IMR-90 (cell line): Measurements from ENCODE around the gene STAT3. TPM values are rescaled to one million over a fixed set of nuclear protein-coding genes. Genes with fewer than 3 reads are reported as not detected.

Source experiments
- ATAC-seq: fragments of 200-7000 bp; cut with Tn5 transposase; 2 replicates; pipeline ENCODE4 v1.9.1; 2020; ENCODE audit warnings: low read depth, mild to moderate bottlenecking, moderate library complexity
- BruUV-seq: library from RNA; stranded (reverse); fragments of 400-500 nt; replicated peaks from 2 replicates; lab custom pipeline; 2021; lab: Mats Ljungman, UMichigan
- CTCF ChIA-PET: fragments of 300-600 bp; formaldehyde crosslinking; extraction: SDS; loops from one replicate; lab custom pipeline; 2021; ENCODE audit warnings: antibody characterized with exemption; lab: Yijun Ruan, JAX
- POLR2A ChIA-PET: fragments of 300-600 bp; sonication (Branson Sonifier 250); formaldehyde crosslinking; loops from one replicate; lab custom pipeline; 2022; ENCODE audit warnings: antibody characterized with exemption; ENCODE audit not compliant: unreplicated experiment; lab: Charles Lee
- DNase-seq: peaks from one replicate; pipeline ENCODE4 v3.0.0; 2013
- H2AFZ ChIP-seq: replicated peaks from 2 replicates; pipeline ENCODE3; 2013; ENCODE audit warnings: low read length, mild to moderate bottlenecking; ENCODE audit not compliant: poor library complexity
- H2AK5ac ChIP-seq: 2 replicates; pipeline ENCODE4 v1.6.1; 2013; ENCODE audit warnings: low read depth, low read length, inconsistent platforms
- H2AK9ac ChIP-seq: replicated peaks from 2 replicates; pipeline ENCODE3; 2013; ENCODE audit warnings: mild to moderate bottlenecking, low read depth, low read length, moderate library complexity; ENCODE audit not compliant: poor library complexity
- H2BK120ac ChIP-seq: 2 replicates; pipeline ENCODE4 v1.6.1; 2013; ENCODE audit warnings: low read depth, low read length, inconsistent platforms
- H2BK15ac ChIP-seq: 3 replicates; pipeline ENCODE4 v1.6.1; 2013; ENCODE audit warnings: low read depth, low read length, inconsistent platforms
- H2BK20ac ChIP-seq: 2 replicates; pipeline ENCODE4 v1.6.1; 2013; ENCODE audit warnings: low read depth, mild to moderate bottlenecking, inconsistent platforms, low read length, moderate library complexity
- H2BK5ac ChIP-seq: 2 replicates; pipeline ENCODE4 v1.6.1; 2013; ENCODE audit warnings: mild to moderate bottlenecking, low read depth, low read length, inconsistent platforms; ENCODE audit not compliant: poor library complexity, severe bottlenecking
- H3K14ac ChIP-seq: replicated peaks from 2 replicates; pipeline ENCODE4 v1.6.1; 2013; ENCODE audit warnings: low read depth, low read length, inconsistent platforms
- H3K18ac ChIP-seq: 2 replicates; pipeline ENCODE4 v1.6.1; 2013; ENCODE audit warnings: low read depth, low read length, control low read depth
- H3K23ac ChIP-seq: 2 replicates; pipeline ENCODE4 v1.6.1; 2013; ENCODE audit warnings: low read depth, low read length, inconsistent platforms
- H3K27ac ChIP-seq: 2 replicates; pipeline ENCODE4 v1.5.1; 2013; ENCODE audit warnings: mild to moderate bottlenecking, control low read depth, low read length; ENCODE audit not compliant: insufficient read depth
- H3K27me3 ChIP-seq: 2 replicates; pipeline ENCODE4 v1.6.1; 2013; ENCODE audit warnings: low read length; ENCODE audit not compliant: control insufficient read depth, insufficient read depth
- H3K36me3 ChIP-seq: 2 replicates; pipeline ENCODE4 v1.6.1; 2013; ENCODE audit warnings: low read length, mixed read lengths; ENCODE audit not compliant: control insufficient read depth, insufficient read depth
- H3K4ac ChIP-seq: 2 replicates; pipeline ENCODE4 v1.6.1; 2013; ENCODE audit warnings: low read depth, low read length, inconsistent platforms
- H3K4me1 ChIP-seq: 2 replicates; pipeline ENCODE4 v1.6.1; 2013; ENCODE audit warnings: low read length, mixed read lengths; ENCODE audit not compliant: control insufficient read depth, insufficient read depth
- H3K4me2 ChIP-seq: 2 replicates; pipeline ENCODE4 v1.6.1; 2013; ENCODE audit warnings: low read depth, mild to moderate bottlenecking, control low read depth, low read length, moderate library complexity
- H3K4me3 ChIP-seq: 2 replicates; pipeline ENCODE4 v1.5.1; 2013; ENCODE audit warnings: low read depth, mild to moderate bottlenecking, control low read depth, low read length, moderate library complexity; ENCODE audit not compliant: insufficient read depth
- H3K56ac ChIP-seq: 2 replicates; pipeline ENCODE4 v1.6.1; 2013; ENCODE audit warnings: low read length, inconsistent platforms; ENCODE audit not compliant: insufficient read depth; ENCODE audit errors: extremely low read depth
- H3K79me1 ChIP-seq, 2 experiments: 2 replicates each; pipeline ENCODE4 v1.6.1; 2013; ENCODE audit warnings: low read length in 2 of 2, inconsistent platforms in 1 of 2, low read depth in 1 of 2
- H3K9ac ChIP-seq: 2 replicates; pipeline ENCODE4 v1.6.1; 2013; ENCODE audit warnings: low read depth, low read length, control low read depth
- H3K9me1 ChIP-seq: 2 replicates; pipeline ENCODE4 v1.6.1; 2013; ENCODE audit warnings: low read length, inconsistent platforms; ENCODE audit not compliant: insufficient read depth
- H3K9me3 ChIP-seq: 2 replicates; pipeline ENCODE4 v1.6.1; 2013; ENCODE audit warnings: low read length; ENCODE audit not compliant: control insufficient read depth, insufficient read depth
- H4K20me1 ChIP-seq: 2 replicates; pipeline ENCODE4 v1.6.1; 2013; ENCODE audit warnings: low read length, inconsistent platforms; ENCODE audit not compliant: insufficient read depth
- H4K5ac ChIP-seq: 2 replicates; pipeline ENCODE4 v1.6.1; 2013; ENCODE audit warnings: mild to moderate bottlenecking, low read depth, low read length, control low read depth
- H4K8ac ChIP-seq, 2 experiments: 2 replicates each; pipeline ENCODE4 v1.6.1; 2013; ENCODE audit warnings: low read depth in 2 of 2, low read length in 2 of 2, control low read depth in 1 of 2, inconsistent platforms in 1 of 2
- H4K91ac ChIP-seq: 2 replicates; pipeline ENCODE4 v1.6.1; 2013; ENCODE audit warnings: low read depth, low read length, inconsistent platforms; ENCODE audit not compliant: insufficient read depth
- CEBPB ChIP-seq: IDR thresholded peaks from 2 replicates; pipeline ENCODE4 v1.6.1; 2012; ENCODE audit warnings: low read depth, low read length, improper control_type of control experiment
- MAFK ChIP-seq: IDR thresholded peaks from 2 replicates; pipeline ENCODE4 v1.6.1; 2012; ENCODE audit warnings: low read depth, low read length, improper control_type of control experiment
- MXI1 ChIP-seq: IDR thresholded peaks from 2 replicates; pipeline ENCODE4 v1.6.1; 2012; ENCODE audit warnings: low read depth, mild to moderate bottlenecking, low read length, moderate library complexity, borderline replicate concordance
- POLR2A ChIP-seq: IDR thresholded peaks from 2 replicates; pipeline ENCODE4 v1.6.1; 2012; ENCODE audit warnings: mild to moderate bottlenecking, low read depth, low read length
- RAD21 ChIP-seq: IDR thresholded peaks from 2 replicates; pipeline ENCODE4 v1.6.1; 2012; ENCODE audit warnings: low read length, improper control_type of control experiment
- RCOR1 ChIP-seq: IDR thresholded peaks from 2 replicates; pipeline ENCODE4 v1.6.1; 2012; ENCODE audit warnings: mild to moderate bottlenecking, low read length, improper control_type of control experiment; ENCODE audit not compliant: insufficient replicate concordance
- RFX5 ChIP-seq: IDR thresholded peaks from 2 replicates; pipeline ENCODE4 v1.8.0; 2012; ENCODE audit warnings: low read depth, mild to moderate bottlenecking, low read length, moderate library complexity
- WGBS, 2 experiments: methylation state at CpG; one replicate each; pipeline versions ENCODE4 v1.1.5 to v1.1.7; 2013; ENCODE audit warnings: missing lambda C conversion rate in 2 of 2; ENCODE audit not compliant: insufficient read length in 1 of 2; ENCODE audit errors: extremely low coverage in 2 of 2; 5-methylcytosine and 5-hydroxymethylcytosine counted together
- dilution Hi-C: fragments of 300-500 bp; cut with HindIII; formaldehyde crosslinking; loops from one replicate; pipeline ENCODE4 v1.14.3; 2018; ENCODE audit warnings: low sequenced_read_pairs; ENCODE audit not compliant: unreplicated experiment
- in situ Hi-C: fragments of 300-500 bp; cut with MboI; formaldehyde crosslinking; loops from 3 replicates; pipeline ENCODE4 v1.14.3; 2019; ENCODE audit warnings: low sequenced_read_pairs, inconsistent platforms, mixed read lengths
- intact Hi-C: fragments of 100-400 bp; cut with micrococcal nuclease; formaldehyde crosslinking; loops from 2 replicates; pipeline ENCODE4 v1.10.0; 2022
- polyA plus RNA-seq, 3 experiments: library from polyadenylated mRNA; depleted of rRNA; stranded (reverse); fragments of >200 nt; gene quantifications; 2 replicates each; pipeline ENCODE4 v1.2.3, GENCODE V29; 2012; ENCODE audit warnings: low replicate concordance in 1 of 3
- total RNA-seq: library from RNA; depleted of rRNA; stranded (reverse); fragments of >200 nt; gene quantifications from 2 replicates; pipeline ENCODE4 v1.2.3, GENCODE V29; 2012
- TF ChIP-seq, protein P1 (sequence below): conservative IDR thresholded peaks from 2 replicates; pipeline ENCODE4 v1.5.1; 2012; ENCODE audit warnings: mild to moderate bottlenecking, low read depth, low read length, improper control_type of control experiment
- TF ChIP-seq, protein P2 (sequence below): fragments of 150-350 bp; IDR thresholded peaks from 2 replicates; pipeline ENCODE4 v1.6.1; 2017; ENCODE audit warnings: mild to moderate bottlenecking, antibody characterized with exemption, low read length, low read depth
- TF ChIP-seq, protein P3 (sequence below): fragments of 150-350 bp; IDR thresholded peaks from 2 replicates; pipeline ENCODE4 v1.6.1; 2016; ENCODE audit warnings: low read depth, mild to moderate bottlenecking, low read length, moderate library complexity, borderline replicate concordance

The STAT3 gene
- total and polyA plus RNA-seq, 2 of the 4 experiments (the other 2 are of a cell fraction) = 47.2 to 66.3 TPM

DNA sequence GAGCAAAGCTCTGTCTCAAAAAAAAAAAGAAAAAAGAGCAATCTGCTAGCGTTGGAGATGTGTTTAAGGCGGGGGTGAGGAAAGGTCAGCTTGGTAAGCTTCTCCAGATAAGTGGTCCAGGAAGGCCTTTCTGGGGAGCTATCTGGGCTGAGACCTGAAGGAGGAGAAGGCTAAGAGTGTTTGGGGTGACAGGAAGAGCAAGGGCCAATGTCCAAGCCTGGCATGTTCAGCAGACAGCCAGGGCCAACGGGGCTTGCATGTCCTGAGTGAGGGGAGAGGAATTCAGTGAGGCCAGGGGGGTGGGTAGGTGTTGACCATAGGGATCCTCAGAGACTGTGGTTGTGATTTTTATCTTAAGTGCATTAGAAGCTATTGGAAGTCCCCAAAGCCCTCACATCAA lies 84.5 kb downstream of the STAT3 start (continued):
- TF ChIP-seq, protein P1, sequence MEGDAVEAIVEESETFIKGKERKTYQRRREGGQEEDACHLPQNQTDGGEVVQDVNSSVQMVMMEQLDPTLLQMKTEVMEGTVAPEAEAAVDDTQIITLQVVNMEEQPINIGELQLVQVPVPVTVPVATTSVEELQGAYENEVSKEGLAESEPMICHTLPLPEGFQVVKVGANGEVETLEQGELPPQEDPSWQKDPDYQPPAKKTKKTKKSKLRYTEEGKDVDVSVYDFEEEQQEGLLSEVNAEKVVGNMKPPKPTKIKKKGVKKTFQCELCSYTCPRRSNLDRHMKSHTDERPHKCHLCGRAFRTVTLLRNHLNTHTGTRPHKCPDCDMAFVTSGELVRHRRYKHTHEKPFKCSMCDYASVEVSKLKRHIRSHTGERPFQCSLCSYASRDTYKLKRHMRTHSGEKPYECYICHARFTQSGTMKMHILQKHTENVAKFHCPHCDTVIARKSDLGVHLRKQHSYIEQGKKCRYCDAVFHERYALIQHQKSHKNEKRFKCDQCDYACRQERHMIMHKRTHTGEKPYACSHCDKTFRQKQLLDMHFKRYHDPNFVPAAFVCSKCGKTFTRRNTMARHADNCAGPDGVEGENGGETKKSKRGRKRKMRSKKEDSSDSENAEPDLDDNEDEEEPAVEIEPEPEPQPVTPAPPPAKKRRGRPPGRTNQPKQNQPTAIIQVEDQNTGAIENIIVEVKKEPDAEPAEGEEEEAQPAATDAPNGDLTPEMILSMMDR = no peak

DNA sequence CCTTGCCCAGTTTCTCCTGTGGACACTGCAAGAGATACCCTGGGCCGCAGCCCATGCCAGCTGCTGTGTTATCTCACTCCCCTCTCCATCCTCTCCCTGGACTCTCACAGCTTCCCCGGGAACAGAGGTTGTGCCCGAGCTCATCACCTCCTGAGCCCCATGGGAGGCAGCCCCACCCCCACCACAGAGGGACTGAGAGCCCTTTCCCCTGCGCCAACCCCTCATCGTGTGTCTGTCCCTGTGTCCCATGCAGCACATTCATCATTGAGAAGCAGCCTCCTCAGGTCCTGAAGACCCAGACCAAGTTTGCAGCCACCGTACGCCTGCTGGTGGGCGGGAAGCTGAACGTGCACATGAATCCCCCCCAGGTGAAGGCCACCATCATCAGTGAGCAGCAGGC lies 87.2 kb downstream of the STAT3 start:
- Histone ChIP-seq H4K20me1 (no peaks in the 10 kb centered on the region), H3K14ac (no peak overlapping the region), H4K91ac (no peak overlapping the region), H3K79me1 (no peaks in the 10 kb centered on the region), H3K56ac (no peak overlapping the region), H3K9me1 (no peaks in the 10 kb centered on the region), H2BK15ac (no peak overlapping the region), H3K23ac (no peak overlapping the region), H4K5ac (no peak overlapping the region), H3K4me3 (no peak overlapping the region), H4K8ac (no peak overlapping the region), H3K18ac (no peak overlapping the region), H2BK20ac (no peak overlapping the region), H3K27me3 (no peaks in the 10 kb centered on the region), H3K4me1 (no peaks in the 10 kb centered on the region), H3K9ac (no peak overlapping the region), H3K4me2 (no peak overlapping the region), H2BK120ac (no peak overlapping the region), H3K27ac (no peak overlapping the region), H2AFZ (no peak overlapping the region), H2AK9ac (no peak overlapping the region), H3K9me3 (no peaks in the 10 kb centered on the region), H3K36me3 (peaks cover 10% of the 10 kb centered on the region), H2AK5ac (no peak overlapping the region), H2BK5ac (no peak overlapping the region), H3K4ac (no peak overlapping the region)
- intact Hi-C loops = no loop called here
- TF ChIP-seq RFX5 (no peak), RCOR1 (no peak), RAD21 (no peak), MAFK (no peak), MXI1 (no peak), POLR2A (no peak), CEBPB (no peak)
- TF ChIP-seq, protein P2, sequence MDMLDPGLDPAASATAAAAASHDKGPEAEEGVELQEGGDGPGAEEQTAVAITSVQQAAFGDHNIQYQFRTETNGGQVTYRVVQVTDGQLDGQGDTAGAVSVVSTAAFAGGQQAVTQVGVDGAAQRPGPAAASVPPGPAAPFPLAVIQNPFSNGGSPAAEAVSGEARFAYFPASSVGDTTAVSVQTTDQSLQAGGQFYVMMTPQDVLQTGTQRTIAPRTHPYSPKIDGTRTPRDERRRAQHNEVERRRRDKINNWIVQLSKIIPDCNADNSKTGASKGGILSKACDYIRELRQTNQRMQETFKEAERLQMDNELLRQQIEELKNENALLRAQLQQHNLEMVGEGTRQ = no peak
- TF ChIP-seq, protein P3, sequence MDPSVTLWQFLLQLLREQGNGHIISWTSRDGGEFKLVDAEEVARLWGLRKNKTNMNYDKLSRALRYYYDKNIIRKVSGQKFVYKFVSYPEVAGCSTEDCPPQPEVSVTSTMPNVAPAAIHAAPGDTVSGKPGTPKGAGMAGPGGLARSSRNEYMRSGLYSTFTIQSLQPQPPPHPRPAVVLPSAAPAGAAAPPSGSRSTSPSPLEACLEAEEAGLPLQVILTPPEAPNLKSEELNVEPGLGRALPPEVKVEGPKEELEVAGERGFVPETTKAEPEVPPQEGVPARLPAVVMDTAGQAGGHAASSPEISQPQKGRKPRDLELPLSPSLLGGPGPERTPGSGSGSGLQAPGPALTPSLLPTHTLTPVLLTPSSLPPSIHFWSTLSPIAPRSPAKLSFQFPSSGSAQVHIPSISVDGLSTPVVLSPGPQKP = no peak
- DNase-seq (no peak), ATAC-seq (no peak)
- CTCF ChIA-PET = interaction anchor here (1.4 kb wide), 1 partner anchor 22 kb away, joined by 3 read pairs; no protein-coding TSS in a partner anchor
- WGBS, 2 experiments = 90% methylated on average over 2 of the region's 9 CpGs; no CpG with 5 or more reads in 1 of the 2 experiments
- in situ Hi-C loops = no loop called here
- POLR2A ChIA-PET = no interaction called here
- BruUV-seq = no TSS peak
- dilution Hi-C loops = no loop called here
